Testis (tissue), 3 donors: Measurements from ENCODE around the gene ANXA4. TPM values are rescaled to one million over a fixed set of nuclear protein-coding genes. Genes with fewer than 3 reads are reported as not detected.
"Not testable (repeated sequence)": the region's sequence is repeated elsewhere in the genome, so short reads cannot be mapped to it uniquely, and the experiment has no call there.

Experiments
- DNase-seq: peaks from one replicate; pipeline ENCODE4 v3.0.0-alpha.2; 2019
- H3K27ac ChIP-seq, 2 donors: fragments of 200-600 bp; sonication (generic); one replicate each; pipeline ENCODE4 v1.5.1; 2019
- H3K27me3 ChIP-seq: fragments of 200-600 bp; sonication (generic); one replicate; pipeline ENCODE4 v1.5.1; 2019
- H3K36me3 ChIP-seq: fragments of 200-600 bp; sonication (generic); one replicate; pipeline ENCODE4 v1.5.1; 2017; ENCODE audit warnings: low read depth; ENCODE audit errors: missing control alignments
- H3K4me1 ChIP-seq: fragments of 200-600 bp; sonication (generic); one replicate; pipeline ENCODE4 v1.5.1; 2019
- H3K4me3 ChIP-seq, 2 donors: fragments of 200-600 bp; sonication (generic); one replicate each; pipeline ENCODE4 v1.5.1; 2017 to 2019
- H3K9me3 ChIP-seq: fragments of 200-600 bp; sonication (generic); one replicate; pipeline ENCODE4 v1.5.1; 2017
- CTCF ChIP-seq, 3 experiments: fragments of 450-650 bp in 2 of 3; fragments of 200-600 bp in 1 of 3; sonication (generic) in 1 of 3; IDR thresholded peaks; one replicate each; pipeline ENCODE4 v1.5.1; 2016 to 2019; ENCODE audit warnings: antibody characterized with exemption in 3 of 3, mild to moderate bottlenecking in 2 of 3, moderate library complexity in 1 of 3
- POLR2A ChIP-seq: fragments of 450-650 bp; IDR thresholded peaks from one replicate; pipeline ENCODE4 v1.6.1; 2017; ENCODE audit warnings: antibody characterized with exemption, mild to moderate bottlenecking, moderate library complexity
- WGBS, 2 donors: methylation state at CpG; one replicate each; pipeline ENCODE4 v1.1.5; 2018; 5-methylcytosine and 5-hydroxymethylcytosine counted together
- intact Hi-C: fragments of 100-400 bp; cut with DNase I; formaldehyde crosslinking; loops from one replicate; pipeline ENCODE4 v1.15.1; 2023; ENCODE audit warnings: low total_unique reads
- polyA plus RNA-seq: library from polyadenylated mRNA; stranded (reverse); fragments of 350-450 nt; fragmentation: Illumina TruSeq; extraction: RNeasy Lipid Tissue Mini Kit (QIAGEN cat#74804); gene quantifications from one replicate; pipeline ENCODE4 v1.2.3, GENCODE V29; 2014; ENCODE audit warnings: low read depth, low replicate concordance; ENCODE audit not compliant: insufficient read depth
- total RNA-seq, 2 donors: library from RNA; depleted of rRNA; stranded (reverse); fragments of >200 nt; gene quantifications; one replicate each; pipeline ENCODE4 v1.2.3, GENCODE V29; 2016

The ANXA4 gene
- total and polyA plus RNA-seq, 3 donors from 2014 or later, result 27.1 to 71.2 (median 30.2) TPM

DNA sequence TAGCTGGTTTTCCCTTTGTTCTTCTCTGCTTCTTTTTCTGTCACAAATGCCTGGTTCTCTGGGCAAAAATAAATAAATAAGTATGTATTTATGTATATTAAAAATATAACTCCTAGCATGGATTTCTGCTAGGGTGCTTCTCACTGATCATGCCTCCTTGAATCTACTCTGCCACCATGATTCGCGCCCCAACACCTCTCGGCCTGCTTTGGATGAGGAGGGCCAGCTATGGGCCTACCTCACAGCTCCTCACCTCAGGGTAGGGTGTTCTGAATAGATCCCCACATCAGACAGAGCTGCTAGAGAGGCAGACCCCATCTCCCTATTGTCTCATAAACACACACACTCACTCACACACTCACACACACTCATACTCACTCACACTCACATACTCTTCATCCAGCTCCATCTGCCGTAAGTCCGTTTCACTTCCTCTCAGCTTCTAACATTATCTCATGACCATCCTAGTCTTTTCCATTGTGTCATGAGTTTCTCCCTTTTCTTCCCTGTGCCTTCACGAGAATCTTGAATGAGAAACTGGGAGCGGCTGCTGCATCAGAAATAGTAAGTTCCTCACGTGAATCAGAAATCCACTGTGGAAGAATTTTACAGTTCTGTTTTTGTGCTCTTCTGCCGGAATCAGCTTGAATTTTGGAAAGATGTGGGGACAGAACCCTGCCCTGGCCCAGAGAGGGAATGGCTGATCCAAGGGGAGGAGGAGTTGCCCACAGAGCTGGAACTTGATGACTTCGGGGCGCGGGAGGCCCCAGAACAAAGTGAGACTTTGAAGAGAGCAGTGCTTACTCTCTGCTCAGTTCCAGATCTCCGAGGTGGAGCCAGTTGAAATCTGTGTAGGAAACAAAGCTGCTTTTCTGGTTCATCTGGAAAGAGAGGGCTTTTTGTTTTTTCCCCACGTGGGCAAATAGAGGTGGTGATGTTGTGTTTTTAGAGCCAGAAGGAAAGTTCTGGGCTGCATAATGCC lies 20.9 kb downstream of the ANXA4 start:
- peak; percentile 33 for DNase-seq
- TF ChIP-seq POLR2A, result no peak
- TF ChIP-seq CTCF (IDR thresholded peaks at IDR 0.05), result no peak
- intact Hi-C loops, result no loop called here
- H3K4me1 ChIP-seq, result peaks cover 15% of the 10 kb centered on the region
- H3K36me3 ChIP-seq, result no peaks in the 10 kb centered on the region
- no peaks in the 10 kb centered on the region for H3K9me3 ChIP-seq
- WGBS, 2 donors, result 57 to 58% methylated on average over 14 of the region's 14 CpGs
- no peak overlapping the region for H3K4me3 ChIP-seq
- peak overlapping the region; percentile 81 to 85 for H3K27ac ChIP-seq
- no peaks in the 10 kb centered on the region for H3K27me3 ChIP-seq

DNA sequence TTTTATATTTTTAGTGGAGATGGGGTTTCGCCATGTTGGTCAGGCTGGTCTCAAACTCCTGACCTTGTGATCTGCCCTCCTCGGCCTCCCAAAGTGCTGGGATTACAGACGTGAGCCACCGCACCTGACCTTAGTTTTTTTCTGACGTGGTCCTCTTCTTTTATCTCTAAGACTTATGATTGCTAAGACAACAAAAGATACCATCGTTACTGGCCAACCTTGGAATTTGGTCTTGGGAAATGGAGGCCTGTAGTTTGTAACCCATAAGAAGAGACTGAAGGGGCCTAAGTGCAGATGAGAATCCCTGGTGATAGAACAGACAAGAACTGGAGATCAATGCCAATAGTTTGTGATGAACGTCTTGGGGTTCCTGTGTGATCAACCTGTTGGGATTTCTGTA lies 21.9 kb downstream of the ANXA4 start:
- H3K9me3 ChIP-seq, intact Hi-C loops, DNase-seq, H3K4me3 ChIP-seq, H3K27me3 ChIP-seq, H3K36me3 ChIP-seq: not testable (repeated sequence)
- WGBS, 2 donors, result 88 to 89% methylated on average over 7 of the region's 7 CpGs
- Histone ChIP-seq H3K4me1 (peaks cover 15% of the 10 kb centered on the region), H3K27ac (peak overlapping the region in 1 of 2 donors; percentile 85)

GRCh38 chr2:69764286-69765095 lies 22.6 kb downstream of the ANXA4 start:
- Histone ChIP-seq H3K36me3 (no peaks in the 10 kb centered on the region), H3K9me3 (no peaks in the 10 kb centered on the region), H3K27ac (no peak overlapping the region), H3K27me3 (no peaks in the 10 kb centered on the region), H3K4me1 (peaks cover 15% of the 10 kb centered on the region), H3K4me3 (no peak overlapping the region)
- WGBS, 2 donors, result 74 to 90% methylated on average over 5 of the region's 5 CpGs
- TF ChIP-seq POLR2A (no peak), CTCF (IDR thresholded peaks at IDR 0.05) (no peak)
- DNase-seq, result no peak
- intact Hi-C loops, result no loop called here

DNA sequence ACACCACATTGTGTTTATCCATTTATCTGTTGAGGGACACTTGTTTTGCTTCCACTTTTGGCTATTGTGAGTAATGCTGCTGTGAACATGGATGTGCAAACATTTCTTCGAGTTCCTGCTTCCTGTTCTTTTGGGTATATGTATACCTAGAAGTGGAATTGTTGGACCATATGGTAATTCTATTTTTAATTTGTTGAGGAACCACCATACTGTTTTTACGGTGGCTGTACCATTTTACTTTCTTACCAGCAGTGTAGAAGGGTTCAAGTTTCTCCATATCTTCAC lies 23.1 kb downstream of the ANXA4 start:
- peaks cover 20% of the 10 kb centered on the region for H3K4me1 ChIP-seq
- H3K9me3 ChIP-seq, result no peaks in the 10 kb centered on the region
- intact Hi-C loops, result no loop called here
- no peak for DNase-seq
- no peaks in the 10 kb centered on the region for H3K36me3 ChIP-seq
- H3K27me3 ChIP-seq, result no peaks in the 10 kb centered on the region
- TF ChIP-seq POLR2A (no peak), CTCF (IDR thresholded peaks at IDR 0.05) (no peak)
- WGBS, 2 donors, result 84 to 90% methylated on average over 2 of the region's 2 CpGs
- no peak overlapping the region for H3K4me3 ChIP-seq
- H3K27ac ChIP-seq, result no peak overlapping the region

DNA sequence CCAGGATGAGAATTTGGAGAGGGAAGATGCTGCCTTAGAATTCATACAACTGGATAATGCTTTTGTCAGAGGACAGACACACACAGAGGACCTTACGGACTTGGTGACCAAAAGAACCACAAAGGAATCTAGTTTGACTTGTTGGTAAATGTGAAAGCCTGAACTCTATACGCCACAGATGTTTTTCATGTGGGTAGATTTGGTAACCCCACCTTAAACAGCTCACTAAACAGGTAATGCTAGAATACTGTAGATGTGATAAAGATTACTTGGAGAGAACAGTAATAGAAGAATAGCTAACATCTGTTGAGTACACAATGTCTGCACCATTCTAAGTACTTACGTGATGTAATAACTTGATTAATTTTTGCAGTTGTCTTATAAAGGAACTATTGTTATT lies 24.1 kb downstream of the ANXA4 start:
- Histone ChIP-seq H3K36me3 (no peaks in the 10 kb centered on the region), H3K27ac (no peak overlapping the region), H3K4me1 (peaks cover 20% of the 10 kb centered on the region), H3K4me3 (no peak overlapping the region), H3K27me3 (no peaks in the 10 kb centered on the region), H3K9me3 (no peaks in the 10 kb centered on the region)
- DNase-seq, result no peak
- TF ChIP-seq POLR2A (no peak), CTCF (IDR thresholded peaks at IDR 0.05) (no peak)
- intact Hi-C loops, result no loop called here
- WGBS, 2 donors, result 73 to 77% methylated on average over 3 of the region's 3 CpGs
